BLaER1 treated with 17β-estradiol and CSF1 and Interleukin-3, amounts not matched to agents 10 nM and 100 nM (cell line): ENCODE measurements around the gene SLC17A3.

Source experiments
- H3K27ac ChIP-seq, 11 experiments: shearing (Covaris generic); formaldehyde crosslinking; 2 replicates each; pipeline ENCODE4 v1.8.1; 2022
- H3K27me3 ChIP-seq, 11 experiments: shearing (Covaris generic); formaldehyde crosslinking; 2 replicates each; pipeline ENCODE4 v1.8.1; 2022
- H3K36me3 ChIP-seq, 11 experiments: shearing (Covaris generic); formaldehyde crosslinking; 2 replicates each; pipeline ENCODE4 v1.8.1; 2022
- H3K4me1 ChIP-seq, 10 experiments: shearing (Covaris generic); formaldehyde crosslinking; 2 replicates each; pipeline ENCODE4 v1.8.1; 2022
- H3K4me2 ChIP-seq, 11 experiments: shearing (Covaris generic); formaldehyde crosslinking; 2 replicates each; pipeline ENCODE4 v1.8.1; 2022
- H3K4me3 ChIP-seq, 10 experiments: shearing (Covaris generic); formaldehyde crosslinking; 2 replicates each; pipeline ENCODE4 v1.8.1; 2022
- H3K9ac ChIP-seq, 11 experiments: shearing (Covaris generic); formaldehyde crosslinking; 2 replicates each; pipeline ENCODE4 v1.8.1; 2022
- H3K9me3 ChIP-seq, 11 experiments: shearing (Covaris generic); formaldehyde crosslinking; replicated peaks in 1 of 11; 2 replicates each; pipeline ENCODE4 v1.8.1; 2022
- H4K20me1 ChIP-seq, 11 experiments: shearing (Covaris generic); formaldehyde crosslinking; 2 replicates each; pipeline ENCODE4 v1.8.1; 2022
- Cebpa-rat ChIP-seq, 11 experiments: shearing (Covaris generic); IDR thresholded peaks; 2 replicates each; pipeline ENCODE4 v1.8.1; 2022

SLC17A3 gene

GRCh38 chr6:25907475-25908014 is 33.5 kb upstream of the SLC17A3 start:
- Histone ChIP-seq H3K4me2 (no peak overlapping the region), H3K4me3 (no peak overlapping the region), H3K27ac (no peak overlapping the region), H3K4me1 (peaks cover 0 to 14% (median 4%) of the 10 kb centered on the region in 10 experiments; a peak in 5 of 20 replicates), H3K27me3 (no peaks in the 10 kb centered on the region), H4K20me1 (no peaks in the 10 kb centered on the region), H3K36me3 (no peaks in the 10 kb centered on the region), H3K9me3 (no peaks in the 10 kb centered on the region), H3K9ac (no peak overlapping the region)
- TF ChIP-seq Cebpa-rat (IDR thresholded peaks at IDR 0.05) = no peak

- H4K20me1 ChIP-seq = no peaks in the 10 kb centered on the region
- no peaks in the 10 kb centered on the region for H3K27me3 ChIP-seq
- no peak overlapping the region for H3K9ac ChIP-seq
- no peak overlapping the region for H3K4me3 ChIP-seq
- no peaks in the 10 kb centered on the region for H3K9me3 ChIP-seq
- no peak overlapping the region for H3K4me2 ChIP-seq
- no peak overlapping the region for H3K27ac ChIP-seq
- H3K4me1 ChIP-seq = peaks cover 0 to 6% (median 0%) of the 10 kb centered on the region in 10 experiments; a peak in 3 of 20 replicates
- no peaks in the 10 kb centered on the region for H3K36me3 ChIP-seq
- no peak for TF ChIP-seq Cebpa-rat (IDR thresholded peaks at IDR 0.05)
These were observed 29.5 kb upstream of the SLC17A3 start for GRCh38 chr6:25903467-25904099.

GRCh38 chr6:25902071-25902470 is 28.0 kb upstream of the SLC17A3 start:
- Histone ChIP-seq H4K20me1 (no peaks in the 10 kb centered on the region), H3K9ac (no peak overlapping the region), H3K4me1 (no peaks in the 10 kb centered on the region; a peak in 1 of 20 replicates), H3K27ac (no peak overlapping the region), H3K4me2 (no peak overlapping the region), H3K9me3 (no peaks in the 10 kb centered on the region; a peak in 1 of 22 replicates), H3K36me3 (no peaks in the 10 kb centered on the region), H3K27me3 (no peaks in the 10 kb centered on the region), H3K4me3 (no peak overlapping the region)
- TF ChIP-seq Cebpa-rat (IDR thresholded peaks at IDR 0.05) = no peak

- Histone ChIP-seq H3K9ac (no peak overlapping the region), H3K27me3 (no peaks in the 10 kb centered on the region), H3K4me3 (no peak overlapping the region), H3K4me2 (no peak overlapping the region), H3K9me3 (no peaks in the 10 kb centered on the region; a peak in 1 of 22 replicates), H3K4me1 (no peaks in the 10 kb centered on the region; a peak in 1 of 20 replicates), H3K27ac (no peak overlapping the region), H3K36me3 (no peaks in the 10 kb centered on the region), H4K20me1 (no peaks in the 10 kb centered on the region)
- no peak for TF ChIP-seq Cebpa-rat (IDR thresholded peaks at IDR 0.05)
These were observed 26.8 kb upstream of the SLC17A3 start for GRCh38 chr6:25900843-25901242.

GRCh38 chr6:25899580-25900408 is 25.8 kb upstream of the SLC17A3 start:
- H3K9ac ChIP-seq = no peak overlapping the region
- H3K36me3 ChIP-seq = no peaks in the 10 kb centered on the region
- no peak overlapping the region for H3K4me3 ChIP-seq
- no peaks in the 10 kb centered on the region for H3K27me3 ChIP-seq
- no peaks in the 10 kb centered on the region for H4K20me1 ChIP-seq
- no peak for TF ChIP-seq Cebpa-rat (IDR thresholded peaks at IDR 0.05)
- H3K4me1 ChIP-seq = no peaks in the 10 kb centered on the region; a peak in 1 of 20 replicates
- no peak overlapping the region for H3K27ac ChIP-seq
- no peak overlapping the region for H3K4me2 ChIP-seq
- no peaks in the 10 kb centered on the region; a peak in 1 of 22 replicates for H3K9me3 ChIP-seq

GRCh38 chr6:25899123-25899522 is 25.1 kb upstream of the SLC17A3 start:
- H3K4me3 ChIP-seq = no peak overlapping the region
- no peak overlapping the region for H3K27ac ChIP-seq
- no peak overlapping the region for H3K4me2 ChIP-seq

GRCh38 chr6:25898289-25898977 is 24.4 kb upstream of the SLC17A3 start:
- H3K4me1 ChIP-seq = no peaks in the 10 kb centered on the region; a peak in 1 of 20 replicates
- H3K36me3 ChIP-seq = no peaks in the 10 kb centered on the region
- H3K9me3 ChIP-seq = no peaks in the 10 kb centered on the region; a peak in 1 of 22 replicates
- H3K27me3 ChIP-seq = no peaks in the 10 kb centered on the region
- H3K4me2 ChIP-seq = no peak overlapping the region
- no peak overlapping the region for H3K4me3 ChIP-seq
- no peak for TF ChIP-seq Cebpa-rat (IDR thresholded peaks at IDR 0.05)
- no peak overlapping the region for H3K9ac ChIP-seq
- no peaks in the 10 kb centered on the region for H4K20me1 ChIP-seq
- no peak overlapping the region for H3K27ac ChIP-seq

More at GRCh38 chr6:25899123-25899522, 25.1 kb upstream of the SLC17A3 start:
- no peaks in the 10 kb centered on the region; a peak in 1 of 20 replicates for H3K4me1 ChIP-seq
- no peak for TF ChIP-seq Cebpa-rat (IDR thresholded peaks at IDR 0.05)
- H4K20me1 ChIP-seq = no peaks in the 10 kb centered on the region
- H3K27me3 ChIP-seq = no peaks in the 10 kb centered on the region
- H3K9ac ChIP-seq = no peak overlapping the region
- H3K9me3 ChIP-seq = no peaks in the 10 kb centered on the region; a peak in 1 of 22 replicates
- no peaks in the 10 kb centered on the region for H3K36me3 ChIP-seq

GRCh38 chr6:25896252-25896651 is 22.2 kb upstream of the SLC17A3 start:
- Histone ChIP-seq H3K9ac (no peak overlapping the region), H4K20me1 (no peaks in the 10 kb centered on the region), H3K4me2 (no peak overlapping the region), H3K9me3 (no peaks in the 10 kb centered on the region; a peak in 1 of 22 replicates), H3K36me3 (no peaks in the 10 kb centered on the region), H3K27me3 (no peaks in the 10 kb centered on the region), H3K27ac (no peak overlapping the region), H3K4me1 (no peaks in the 10 kb centered on the region), H3K4me3 (no peak overlapping the region)
- TF ChIP-seq Cebpa-rat (IDR thresholded peaks at IDR 0.05) = no peak

- Histone ChIP-seq H3K4me2 (no peak overlapping the region), H3K36me3 (no peaks in the 10 kb centered on the region), H4K20me1 (no peaks in the 10 kb centered on the region), H3K27me3 (no peaks in the 10 kb centered on the region), H3K4me3 (no peak overlapping the region), H3K9me3 (no peaks in the 10 kb centered on the region; a peak in 1 of 22 replicates), H3K9ac (no peak overlapping the region), H3K4me1 (no peaks in the 10 kb centered on the region), H3K27ac (no peak overlapping the region)
- TF ChIP-seq Cebpa-rat (IDR thresholded peaks at IDR 0.05) = no peak
These were observed 21.7 kb upstream of the SLC17A3 start for GRCh38 chr6:25895771-25896170.
